ENCODE measurements around the gene SYNDIG1. TPM values are rescaled to one million over a fixed set of nuclear protein-coding genes. Genes with fewer than 3 reads are reported as not detected.

The SYNDIG1 gene
- polyA plus RNA-seq, 1 donor from 2014 or later: 0.22 TPM

GRCh38 chr20:24439737-24440387 is 29.6 kb upstream of the SYNDIG1 start:
- H3K27ac ChIP-seq (ENCODE audit: low read length): no peak overlapping the region
- no peaks in the 10 kb centered on the region for H3K27me3 ChIP-seq (ENCODE audit: insufficient read depth, low read depth, low read length)
- no peaks in the 10 kb centered on the region for H3K79me2 ChIP-seq (replicated peaks; ENCODE audit: insufficient read depth, low read length)
- no peaks in the 10 kb centered on the region for H3K36me3 ChIP-seq (ENCODE audit: insufficient read depth, low read length)
- no peaks in the 10 kb centered on the region for H3K9me2 ChIP-seq (ENCODE audit: insufficient read depth, low read length)
- TF ChIP-seq TAF1 (IDR thresholded peaks at IDR 0.05; ENCODE audit: low read depth): no peak
- TF ChIP-seq CTCF (IDR thresholded peaks at IDR 0.05; ENCODE audit: poor library complexity, severe bottlenecking): no peak
- no peak for TF ChIP-seq MXI1 (conservative IDR thresholded peaks at IDR 0.05; ENCODE audit: poor library complexity, severe bottlenecking)
- no peak overlapping the region for H2AFZ ChIP-seq (ENCODE audit: low read depth, low read length)
- H4K20me1 ChIP-seq (ENCODE audit: insufficient read depth): no peaks in the 10 kb centered on the region
- H3K9ac ChIP-seq (ENCODE audit: low read length): no peak overlapping the region
- H3K9me3 ChIP-seq (ENCODE audit: low read length): no peaks in the 10 kb centered on the region
- H3K4me2 ChIP-seq (ENCODE audit: low read length): no peak overlapping the region
- H3K4me3 ChIP-seq (ENCODE audit: low read length): no peak overlapping the region
- H3F3A ChIP-seq (ENCODE audit: insufficient read depth, low read length, poor library complexity, severe bottlenecking): no peaks in the 10 kb centered on the region

GRCh38 chr20:24441661-24442060 is 27.8 kb upstream of the SYNDIG1 start:
- Histone ChIP-seq H3K27me3 (ENCODE audit: insufficient read depth, low read depth, low read length) (no peaks in the 10 kb centered on the region), H3K9ac (ENCODE audit: low read length) (no peak overlapping the region), H4K20me1 (ENCODE audit: insufficient read depth) (no peaks in the 10 kb centered on the region), H3K79me2 (replicated peaks; ENCODE audit: insufficient read depth, low read length) (no peaks in the 10 kb centered on the region), H3F3A (ENCODE audit: insufficient read depth, low read length, poor library complexity, severe bottlenecking) (no peaks in the 10 kb centered on the region), H3K4me3 (ENCODE audit: low read length) (no peak overlapping the region), H3K36me3 (ENCODE audit: insufficient read depth, low read length) (no peaks in the 10 kb centered on the region), H3K4me2 (ENCODE audit: low read length) (no peak overlapping the region), H3K27ac (ENCODE audit: low read length) (no peak overlapping the region), H3K9me2 (ENCODE audit: insufficient read depth, low read length) (no peaks in the 10 kb centered on the region), H2AFZ (ENCODE audit: low read depth, low read length) (no peak overlapping the region), H3K9me3 (ENCODE audit: low read length) (no peaks in the 10 kb centered on the region)
- TF ChIP-seq MXI1 (conservative IDR thresholded peaks at IDR 0.05; ENCODE audit: poor library complexity, severe bottlenecking): no peak
- no peak for TF ChIP-seq REST (IDR thresholded peaks at IDR 0.05; ENCODE audit: borderline replicate concordance)
- TF ChIP-seq POLR2AphosphoS5 (IDR thresholded peaks at IDR 0.05): no peak
- TF ChIP-seq EZH2 (IDR thresholded peaks at IDR 0.05; ENCODE audit: borderline replicate concordance, insufficient read depth, low read length, poor library complexity, severe bottlenecking): no peak
- TF ChIP-seq SMC3 (conservative IDR thresholded peaks at IDR 0.05; ENCODE audit: poor library complexity): no peak
- TF ChIP-seq TAF1 (IDR thresholded peaks at IDR 0.05; ENCODE audit: low read depth): no peak
- no peak for TF ChIP-seq CTCF (IDR thresholded peaks at IDR 0.05; ENCODE audit: poor library complexity, severe bottlenecking)
- TF ChIP-seq EP300 (conservative IDR thresholded peaks at IDR 0.05; ENCODE audit: poor library complexity, severe bottlenecking): no peak
- no peak for TF ChIP-seq RAD21 (conservative IDR thresholded peaks at IDR 0.05)
